Lower leg skin (tissue), 3 donors: ENCODE measurements around the gene EPN1.

Source experiments
- POLR2A ChIP-seq, 2 donors: fragments of 450-650 bp; IDR thresholded peaks; one replicate each; pipeline ENCODE4 v1.6.1; 2016 to 2017; ENCODE audit warnings: antibody characterized with exemption in 2 of 2, mild to moderate bottlenecking in 1 of 2, moderate library complexity in 1 of 2
- TF ChIP-seq, protein P1 (sequence below), 3 donors: fragments of 450-650 bp; IDR thresholded peaks; one replicate each; pipeline ENCODE4 v1.5.1; 2016; ENCODE audit warnings: antibody characterized with exemption in 3 of 3, mild to moderate bottlenecking in 3 of 3, moderate library complexity in 2 of 3

DNA sequence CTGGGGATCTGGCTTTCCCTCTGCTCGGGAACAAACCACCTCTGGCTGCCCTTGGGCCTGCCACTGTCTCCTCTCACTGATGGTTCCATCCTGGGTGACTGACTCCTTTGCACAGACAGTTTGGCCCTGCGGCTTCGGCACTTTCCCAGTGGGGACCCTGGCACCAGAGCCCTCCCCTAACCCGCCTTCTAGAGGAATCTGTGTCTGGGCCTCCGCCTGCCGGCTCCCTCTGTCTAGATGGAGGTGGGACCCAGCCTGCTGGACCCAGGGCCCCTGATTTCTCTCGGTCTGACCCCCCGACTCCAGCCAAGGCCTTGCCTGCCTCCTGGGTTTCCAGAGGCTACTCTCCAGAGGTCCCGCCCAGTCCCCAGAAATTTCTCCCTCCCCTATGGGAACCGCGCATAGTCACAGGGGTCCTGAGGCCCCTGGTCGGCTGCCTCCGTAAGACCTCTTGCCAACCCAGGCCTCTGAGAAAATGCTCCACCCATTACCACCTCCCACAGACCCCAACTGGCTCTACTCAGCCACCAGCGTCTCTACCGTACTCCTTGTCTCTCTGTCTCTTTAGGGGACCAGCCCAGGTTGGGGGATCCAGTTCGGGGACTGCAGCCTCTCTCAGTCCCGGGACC lies 24.3 kb upstream of the EPN1 start:
- TF ChIP-seq, protein P1, sequence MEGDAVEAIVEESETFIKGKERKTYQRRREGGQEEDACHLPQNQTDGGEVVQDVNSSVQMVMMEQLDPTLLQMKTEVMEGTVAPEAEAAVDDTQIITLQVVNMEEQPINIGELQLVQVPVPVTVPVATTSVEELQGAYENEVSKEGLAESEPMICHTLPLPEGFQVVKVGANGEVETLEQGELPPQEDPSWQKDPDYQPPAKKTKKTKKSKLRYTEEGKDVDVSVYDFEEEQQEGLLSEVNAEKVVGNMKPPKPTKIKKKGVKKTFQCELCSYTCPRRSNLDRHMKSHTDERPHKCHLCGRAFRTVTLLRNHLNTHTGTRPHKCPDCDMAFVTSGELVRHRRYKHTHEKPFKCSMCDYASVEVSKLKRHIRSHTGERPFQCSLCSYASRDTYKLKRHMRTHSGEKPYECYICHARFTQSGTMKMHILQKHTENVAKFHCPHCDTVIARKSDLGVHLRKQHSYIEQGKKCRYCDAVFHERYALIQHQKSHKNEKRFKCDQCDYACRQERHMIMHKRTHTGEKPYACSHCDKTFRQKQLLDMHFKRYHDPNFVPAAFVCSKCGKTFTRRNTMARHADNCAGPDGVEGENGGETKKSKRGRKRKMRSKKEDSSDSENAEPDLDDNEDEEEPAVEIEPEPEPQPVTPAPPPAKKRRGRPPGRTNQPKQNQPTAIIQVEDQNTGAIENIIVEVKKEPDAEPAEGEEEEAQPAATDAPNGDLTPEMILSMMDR (IDR thresholded peaks at IDR 0.05), result no peak
- TF ChIP-seq POLR2A (IDR thresholded peaks at IDR 0.05), result no peak
